HL-60 (cell line): Measurements from ENCODE around the gene MTTP.

Source experiments
- DNase-seq, 2 experiments: peaks; one replicate each; pipeline ENCODE4 v3.0.0-alpha.2; 2010 to 2020; ENCODE audit warnings: low read depth in 1 of 2, low spot score in 1 of 2
- H3K27ac ChIP-seq: fragments of 250-450 bp; sonication (Bioruptor Pico); replicated peaks from 2 replicates; pipeline ENCODE4 v1.5.1; 2020; ENCODE audit warnings: mild to moderate bottlenecking, moderate library complexity
- H3K27me3 ChIP-seq: fragments of 250-450 bp; sonication (Bioruptor Pico); 2 replicates; pipeline ENCODE4 v1.5.1; 2021; ENCODE audit warnings: mild to moderate bottlenecking, moderate library complexity; ENCODE audit not compliant: insufficient read depth, poor library complexity, severe bottlenecking
- H3K4me3 ChIP-seq: replicated peaks from 2 replicates; pipeline ENCODE4 v1.5.1; 2011; ENCODE audit warnings: mild to moderate bottlenecking, control low read depth, low read length; ENCODE audit not compliant: insufficient read depth
- GABPA ChIP-seq: IDR thresholded peaks from 2 replicates; pipeline ENCODE4 v1.6.1; 2012; ENCODE audit warnings: low read depth
- POLR2AphosphoS5 ChIP-seq: IDR thresholded peaks from 2 replicates; pipeline ENCODE4 v1.6.1; 2012; ENCODE audit warnings: low read depth
- SPI1 ChIP-seq: IDR thresholded peaks from 2 replicates; pipeline ENCODE4 v1.6.1; 2012; ENCODE audit warnings: low read depth, mild to moderate bottlenecking, borderline replicate concordance
- TF ChIP-seq, protein P1 (sequence below): IDR thresholded peaks from 2 replicates; pipeline ENCODE4 v1.6.1; 2012; ENCODE audit warnings: low read depth; ENCODE audit not compliant: insufficient replicate concordance
- TF ChIP-seq, protein P2 (sequence below): IDR thresholded peaks from one replicate; pipeline ENCODE4 v1.5.1; 2011; ENCODE audit warnings: low read length, control low read depth, inconsistent platforms; ENCODE audit not compliant: insufficient read depth

MTTP gene

DNA sequence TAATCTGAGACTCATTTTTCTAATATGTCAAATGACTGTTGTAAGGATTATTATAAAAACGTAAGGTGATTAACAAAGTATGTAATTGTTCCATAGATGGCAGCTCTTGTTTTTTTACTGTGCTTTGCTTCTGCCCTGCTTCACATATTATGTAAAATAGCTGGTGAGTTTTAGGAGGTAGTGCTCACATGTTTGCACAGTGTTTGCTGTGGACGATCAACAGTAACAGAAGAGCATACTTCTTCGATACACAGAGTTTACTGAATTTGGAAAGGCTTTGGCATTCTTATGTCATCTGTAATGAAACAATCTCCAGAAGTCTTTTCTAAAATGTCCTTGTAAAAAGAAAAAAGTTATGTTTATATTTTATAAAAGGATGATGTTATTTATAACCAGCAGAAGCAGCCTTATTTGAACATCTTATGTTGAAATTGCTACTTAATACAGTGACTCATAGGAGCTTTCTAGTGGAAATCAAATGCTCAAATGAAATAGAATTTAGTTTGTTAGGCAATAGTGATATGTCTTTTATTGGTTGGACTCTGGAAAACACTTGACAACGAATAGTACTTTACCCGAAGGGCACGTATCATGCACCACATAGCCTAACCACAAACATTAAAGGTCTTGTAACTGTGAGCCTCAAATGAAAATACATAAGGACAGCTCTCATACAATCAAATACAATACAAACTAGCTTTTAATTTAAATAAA lies 1.9 kb upstream of the MTTP start:
- H3K27me3 ChIP-seq, result no peaks in the 10 kb centered on the region
- DNase-seq, result no peak

DNA sequence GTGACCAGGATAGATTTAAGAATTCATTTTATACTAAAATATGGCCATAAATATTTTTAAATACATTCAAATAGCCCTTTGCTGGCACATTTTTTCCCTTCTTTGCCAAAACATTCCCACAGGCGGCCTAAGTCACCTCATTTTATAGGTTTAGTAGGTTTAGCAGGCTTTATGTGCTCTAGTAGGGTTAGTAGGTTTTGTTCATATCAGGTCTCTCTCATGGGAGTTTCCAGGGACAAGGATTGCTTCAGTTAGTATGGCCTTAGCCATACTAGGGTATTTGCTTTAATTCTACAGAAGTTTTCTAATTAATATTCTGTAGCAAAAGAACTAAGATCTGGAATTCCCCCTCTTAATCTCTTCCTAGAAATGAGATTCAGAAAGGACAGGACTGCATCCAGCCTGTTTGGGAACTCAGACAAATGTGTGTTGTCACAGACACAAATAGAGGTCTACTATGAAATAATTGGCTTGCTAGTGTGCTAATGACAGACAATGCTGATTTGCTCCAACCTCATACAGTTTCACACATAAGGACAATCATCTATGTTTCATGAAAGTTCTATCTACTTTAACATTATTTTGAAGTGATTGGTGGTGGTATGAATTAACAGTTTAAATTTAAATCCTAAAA lies 772 bp upstream of the MTTP start:
- no peak overlapping the region for H3K4me3 ChIP-seq
- TF ChIP-seq, protein P1, sequence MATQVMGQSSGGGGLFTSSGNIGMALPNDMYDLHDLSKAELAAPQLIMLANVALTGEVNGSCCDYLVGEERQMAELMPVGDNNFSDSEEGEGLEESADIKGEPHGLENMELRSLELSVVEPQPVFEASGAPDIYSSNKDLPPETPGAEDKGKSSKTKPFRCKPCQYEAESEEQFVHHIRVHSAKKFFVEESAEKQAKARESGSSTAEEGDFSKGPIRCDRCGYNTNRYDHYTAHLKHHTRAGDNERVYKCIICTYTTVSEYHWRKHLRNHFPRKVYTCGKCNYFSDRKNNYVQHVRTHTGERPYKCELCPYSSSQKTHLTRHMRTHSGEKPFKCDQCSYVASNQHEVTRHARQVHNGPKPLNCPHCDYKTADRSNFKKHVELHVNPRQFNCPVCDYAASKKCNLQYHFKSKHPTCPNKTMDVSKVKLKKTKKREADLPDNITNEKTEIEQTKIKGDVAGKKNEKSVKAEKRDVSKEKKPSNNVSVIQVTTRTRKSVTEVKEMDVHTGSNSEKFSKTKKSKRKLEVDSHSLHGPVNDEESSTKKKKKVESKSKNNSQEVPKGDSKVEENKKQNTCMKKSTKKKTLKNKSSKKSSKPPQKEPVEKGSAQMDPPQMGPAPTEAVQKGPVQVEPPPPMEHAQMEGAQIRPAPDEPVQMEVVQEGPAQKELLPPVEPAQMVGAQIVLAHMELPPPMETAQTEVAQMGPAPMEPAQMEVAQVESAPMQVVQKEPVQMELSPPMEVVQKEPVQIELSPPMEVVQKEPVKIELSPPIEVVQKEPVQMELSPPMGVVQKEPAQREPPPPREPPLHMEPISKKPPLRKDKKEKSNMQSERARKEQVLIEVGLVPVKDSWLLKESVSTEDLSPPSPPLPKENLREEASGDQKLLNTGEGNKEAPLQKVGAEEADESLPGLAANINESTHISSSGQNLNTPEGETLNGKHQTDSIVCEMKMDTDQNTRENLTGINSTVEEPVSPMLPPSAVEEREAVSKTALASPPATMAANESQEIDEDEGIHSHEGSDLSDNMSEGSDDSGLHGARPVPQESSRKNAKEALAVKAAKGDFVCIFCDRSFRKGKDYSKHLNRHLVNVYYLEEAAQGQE, result no peak
- TF ChIP-seq POLR2AphosphoS5 (no peak), GABPA (no peak), SPI1 (no peak)
- TF ChIP-seq, protein P2, sequence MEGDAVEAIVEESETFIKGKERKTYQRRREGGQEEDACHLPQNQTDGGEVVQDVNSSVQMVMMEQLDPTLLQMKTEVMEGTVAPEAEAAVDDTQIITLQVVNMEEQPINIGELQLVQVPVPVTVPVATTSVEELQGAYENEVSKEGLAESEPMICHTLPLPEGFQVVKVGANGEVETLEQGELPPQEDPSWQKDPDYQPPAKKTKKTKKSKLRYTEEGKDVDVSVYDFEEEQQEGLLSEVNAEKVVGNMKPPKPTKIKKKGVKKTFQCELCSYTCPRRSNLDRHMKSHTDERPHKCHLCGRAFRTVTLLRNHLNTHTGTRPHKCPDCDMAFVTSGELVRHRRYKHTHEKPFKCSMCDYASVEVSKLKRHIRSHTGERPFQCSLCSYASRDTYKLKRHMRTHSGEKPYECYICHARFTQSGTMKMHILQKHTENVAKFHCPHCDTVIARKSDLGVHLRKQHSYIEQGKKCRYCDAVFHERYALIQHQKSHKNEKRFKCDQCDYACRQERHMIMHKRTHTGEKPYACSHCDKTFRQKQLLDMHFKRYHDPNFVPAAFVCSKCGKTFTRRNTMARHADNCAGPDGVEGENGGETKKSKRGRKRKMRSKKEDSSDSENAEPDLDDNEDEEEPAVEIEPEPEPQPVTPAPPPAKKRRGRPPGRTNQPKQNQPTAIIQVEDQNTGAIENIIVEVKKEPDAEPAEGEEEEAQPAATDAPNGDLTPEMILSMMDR, result no peak
- no peaks in the 10 kb centered on the region for H3K27me3 ChIP-seq
- H3K27ac ChIP-seq, result no peak overlapping the region
- no peak for DNase-seq

More for the DNA sequence above, 1.9 kb upstream of the MTTP start:
- Histone ChIP-seq H3K4me3 (no peak overlapping the region), H3K27ac (no peak overlapping the region)
- TF ChIP-seq, protein P1, result no peak
- TF ChIP-seq, protein P2, result no peak
- TF ChIP-seq SPI1, result no peak
- no peak for TF ChIP-seq POLR2AphosphoS5
- TF ChIP-seq GABPA, result no peak

DNA sequence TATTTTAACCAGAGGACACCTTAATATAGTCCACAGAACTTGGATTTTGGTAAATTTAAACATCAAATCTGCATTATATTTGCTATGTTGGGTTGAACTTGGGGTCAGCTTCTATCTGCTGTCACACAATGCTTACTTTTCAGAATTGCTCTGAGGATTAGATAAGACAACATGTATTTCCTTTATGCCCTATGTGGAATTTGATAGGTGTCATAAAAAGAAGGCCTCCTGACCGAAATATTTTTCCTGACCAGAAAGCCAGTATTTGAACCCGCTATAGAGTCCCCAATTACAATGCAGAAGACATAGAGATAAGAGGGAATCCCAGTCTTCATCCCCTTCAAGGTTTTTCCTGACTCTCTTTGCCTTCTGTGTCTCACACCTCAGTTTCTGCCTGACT lies 4.1 kb downstream of the MTTP start:
- Histone ChIP-seq H3K4me3 (no peak overlapping the region), H3K27me3 (no peaks in the 10 kb centered on the region), H3K27ac (no peak overlapping the region)
- no peak for DNase-seq
- TF ChIP-seq, protein P2, result no peak
- TF ChIP-seq POLR2AphosphoS5 (no peak), SPI1 (no peak), GABPA (no peak)
- TF ChIP-seq, protein P1, result no peak
